Progenitor cell of endocrine pancreas (in vitro differentiated cells): ENCODE measurements around the gene ARRDC1. TPM values are rescaled to one million over a fixed set of nuclear protein-coding genes. Genes with fewer than 3 reads are reported as not detected.

Experiments used
- DNase-seq: peaks from one replicate; pipeline ENCODE4 v3.0.0; 2021; ENCODE audit warnings: low spot score; ENCODE audit not compliant: unreplicated experiment
- H3K27ac Mint-ChIP-seq: 2 replicates; pipeline ENCODE4 v1.8.0; 2021; ENCODE audit warnings: mild to moderate bottlenecking, moderate library complexity, mixed read lengths
- H3K27me3 Mint-ChIP-seq: 2 replicates; pipeline ENCODE4 v1.8.0; 2021; ENCODE audit warnings: mixed read lengths
- H3K36me3 Mint-ChIP-seq: 2 replicates; pipeline ENCODE4 v1.8.0; 2022; ENCODE audit warnings: mixed read lengths; ENCODE audit not compliant: insufficient read depth
- H3K4me1 Mint-ChIP-seq: 2 replicates; pipeline ENCODE4 v1.8.0; 2021; ENCODE audit warnings: low read depth, mixed read lengths
- H3K4me3 Mint-ChIP-seq: 2 replicates; pipeline ENCODE4 v1.8.0; 2021; ENCODE audit warnings: low read depth, mild to moderate bottlenecking, moderate library complexity, mixed read lengths
- H3K9me3 Mint-ChIP-seq: 2 replicates; pipeline ENCODE4 v1.8.0; 2021; ENCODE audit warnings: low read depth, mixed read lengths
- CTCF ChIP-seq: fragments of 200-600 bp; sonication (generic); IDR thresholded peaks from one replicate; pipeline ENCODE4 v1.5.0; 2021; ENCODE audit warnings: antibody characterized with exemption, mild to moderate bottlenecking; ENCODE audit not compliant: unreplicated experiment
- total RNA-seq: library from RNA; stranded (reverse); gene quantifications from 2 replicates; pipeline ENCODE4 v1.2.1, GENCODE V29; 2021

The ARRDC1 gene
- total RNA-seq, 1 donor from 2014 or later, result 74.9 TPM

GRCh38 chr9:137588891-137589290, 16.6 kb upstream of the ARRDC1 start:
- Mint-ChIP-seq H3K4me3 (peak overlapping the region; percentile 83), H3K4me1 (peaks cover 4% of the 10 kb centered on the region), H3K27me3 (no peaks in the 10 kb centered on the region), H3K27ac (no peak overlapping the region), H3K36me3 (peaks cover 16% of the 10 kb centered on the region), H3K9me3 (no peaks in the 10 kb centered on the region)
- TF ChIP-seq CTCF, result no peak
- DNase-seq, result no peak

DNA sequence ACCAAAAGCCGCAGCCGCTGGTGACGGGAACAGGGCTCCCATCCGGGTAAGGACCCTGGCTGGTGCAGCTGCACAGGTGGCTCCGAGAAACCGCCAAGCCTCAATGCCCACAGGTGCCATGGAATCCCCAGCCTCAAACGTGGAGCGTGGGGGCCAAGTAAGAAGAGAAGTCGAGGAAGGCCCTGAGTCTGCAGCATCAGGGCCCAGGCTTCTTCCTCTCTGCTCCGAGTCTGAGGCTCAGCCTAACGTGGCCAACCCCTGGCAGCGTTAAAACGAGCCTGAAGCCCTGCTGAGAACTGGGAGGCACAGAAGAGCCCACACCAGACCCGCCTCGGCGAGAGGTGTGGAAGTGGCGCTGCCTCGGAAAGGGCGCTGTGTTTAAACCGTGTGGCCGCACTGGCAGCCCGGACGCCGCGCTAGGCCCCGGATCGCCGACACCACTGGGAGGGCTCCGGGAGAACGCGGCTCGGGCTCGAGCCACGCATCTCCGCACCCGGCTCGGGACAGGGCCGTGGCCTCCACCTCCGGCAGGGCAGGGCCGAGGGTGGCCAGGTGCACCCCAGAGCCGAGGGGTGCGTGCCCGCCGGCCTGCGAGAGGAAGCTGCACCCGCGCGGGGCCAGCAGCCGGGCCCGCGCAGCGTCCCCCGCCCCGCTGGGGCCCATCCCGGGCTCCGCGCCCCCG, 15.9 kb upstream of the ARRDC1 start:
- Mint-ChIP-seq H3K36me3 (peaks cover 16% of the 10 kb centered on the region), H3K9me3 (no peaks in the 10 kb centered on the region), H3K27ac (peak overlapping the region; percentile 86), H3K4me3 (peak overlapping the region; percentile 83), H3K27me3 (no peaks in the 10 kb centered on the region), H3K4me1 (peaks cover 4% of the 10 kb centered on the region)
- no peak for TF ChIP-seq CTCF
- no peak for DNase-seq

DNA sequence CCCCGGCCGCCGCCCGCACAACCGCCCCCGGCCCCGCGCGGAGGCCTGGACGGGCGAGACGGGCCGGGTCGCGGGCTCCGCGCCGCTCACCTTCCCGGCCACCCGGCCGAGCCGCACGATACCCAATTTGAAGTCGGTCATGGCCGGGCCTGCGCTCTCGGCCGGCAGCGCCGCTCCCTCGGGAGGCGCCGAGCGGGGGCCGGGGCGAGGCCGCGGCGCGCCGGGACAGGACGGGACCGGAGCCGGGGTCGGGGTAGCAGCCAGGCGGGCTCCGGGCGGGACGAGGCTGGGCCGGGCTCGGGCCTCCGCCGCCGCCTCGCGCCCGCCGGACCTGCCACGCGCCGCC, 15.4 kb upstream of the ARRDC1 start:
- H3K27ac Mint-ChIP-seq, result no peak overlapping the region

GRCh38 chr9:137590469-137591383, 14.8 kb upstream of the ARRDC1 start, which contains the start of gene ZMYND19:
TSS of gene ZMYND19 (minus strand) at chr9:137590512. CDS start at chr9:137590263, 249 bp downstream.
- no peaks in the 10 kb centered on the region for H3K9me3 Mint-ChIP-seq
- peak within 1 kb of the TSS; percentile 97 for H3K27ac Mint-ChIP-seq
- no peak for TF ChIP-seq CTCF
- peaks cover 4% of the 10 kb centered on the region for H3K4me1 Mint-ChIP-seq
- peak; percentile 89 for DNase-seq
- no peaks in the 10 kb centered on the region for H3K27me3 Mint-ChIP-seq
- H3K36me3 Mint-ChIP-seq, result peaks cover 16% of the 10 kb centered on the region
- H3K4me3 Mint-ChIP-seq, result peak within 1 kb of the TSS; percentile 96

More for the DNA sequence above, 15.4 kb upstream of the ARRDC1 start:
- H3K27me3 Mint-ChIP-seq, result no peaks in the 10 kb centered on the region
- TF ChIP-seq CTCF, result no peak
- peaks cover 16% of the 10 kb centered on the region for H3K36me3 Mint-ChIP-seq
- no peak overlapping the region for H3K4me3 Mint-ChIP-seq
- H3K9me3 Mint-ChIP-seq, result no peaks in the 10 kb centered on the region
- peaks cover 4% of the 10 kb centered on the region for H3K4me1 Mint-ChIP-seq
- no peak for DNase-seq

- Mint-ChIP-seq H3K27me3 (no peaks in the 10 kb centered on the region), H3K27ac (no peak overlapping the region), H3K36me3 (peaks cover 3% of the 10 kb centered on the region), H3K4me3 (peak overlapping the region; percentile 9), H3K9me3 (no peaks in the 10 kb centered on the region), H3K4me1 (peaks cover 4% of the 10 kb centered on the region)
- TF ChIP-seq CTCF, result no peak
- no peak for DNase-seq
Measured at GRCh38 chr9:137592767-137593166, 12.7 kb upstream of the ARRDC1 start.
